Stomach smooth muscle (tissue), 2 donors: Measurements from ENCODE around the gene TNS4.

Experiments
- H3K27ac ChIP-seq: one replicate; pipeline ENCODE4 v1.7.0; 2013; ENCODE audit warnings: mild to moderate bottlenecking, low read length, inconsistent platforms
- H3K27me3 ChIP-seq, 2 donors: one replicate each; pipeline ENCODE4 v1.7.0; 2013; ENCODE audit warnings: low read length in 2 of 2; ENCODE audit not compliant: insufficient read depth in 2 of 2, control insufficient read depth in 1 of 2
- H3K36me3 ChIP-seq, 2 donors: one replicate each; pipeline ENCODE4 v1.7.0; 2013; ENCODE audit warnings: low read length in 2 of 2; ENCODE audit not compliant: control insufficient read depth in 2 of 2, insufficient read depth in 2 of 2
- H3K4me1 ChIP-seq: one replicate; pipeline ENCODE4 v1.7.0; 2013; ENCODE audit warnings: low read length; ENCODE audit not compliant: control insufficient read depth, insufficient read depth
- H3K4me3 ChIP-seq, 2 donors: one replicate each; pipeline ENCODE4 v1.7.0; 2013; ENCODE audit warnings: low read length in 2 of 2
- H3K9ac ChIP-seq, 2 donors: one replicate each; pipeline ENCODE4 v1.7.0; 2013; ENCODE audit warnings: low read length in 2 of 2, mild to moderate bottlenecking in 1 of 2
- H3K9me3 ChIP-seq, 2 donors: one replicate each; pipeline ENCODE4 v1.7.0; 2013; ENCODE audit warnings: low read length in 2 of 2; ENCODE audit not compliant: control insufficient read depth in 2 of 2
- donor health status: healthy.
- donor health status: Pancreatic carcinoma.

Gene TNS4

GRCh38 chr17:40443196-40443987, 58.0 kb downstream of the TNS4 start, which contains the start of gene IGFBP4:
Gene IGFBP4, plus strand, starts transcription at chr17:40443450. Its CDS starts 286 bp downstream, at chr17:40443736.
- peaks cover 50% of the 10 kb centered on the region for H3K4me1 ChIP-seq

GRCh38 chr17:40442392-40443195, 58.8 kb downstream of the TNS4 start:
- peak overlapping the region; percentile 98 for H3K27ac ChIP-seq
- H3K4me1 ChIP-seq, result peaks cover 44% of the 10 kb centered on the region
- H3K36me3 ChIP-seq, result peaks cover 5 to 10% of the 10 kb centered on the region in 2 donors
- no peaks in the 10 kb centered on the region for H3K9me3 ChIP-seq
- peak overlapping the region; percentile 70 to 99 for H3K4me3 ChIP-seq
- peak overlapping the region; percentile 87 to 100 for H3K9ac ChIP-seq
- no peaks in the 10 kb centered on the region for H3K27me3 ChIP-seq

More at GRCh38 chr17:40443196-40443987, 58.0 kb downstream of the TNS4 start, which contains the start of gene IGFBP4:
- peaks cover 7 to 10% of the 10 kb centered on the region in 2 donors for H3K36me3 ChIP-seq
- peak within 1 kb of the TSS; percentile 98 for H3K27ac ChIP-seq
- H3K27me3 ChIP-seq, result no peaks in the 10 kb centered on the region
- peak within 1 kb of the TSS; percentile 99 to 100 for H3K4me3 ChIP-seq
- no peaks in the 10 kb centered on the region for H3K9me3 ChIP-seq
- H3K9ac ChIP-seq, result peak within 1 kb of the TSS; percentile 96 to 100

GRCh38 chr17:40440166-40440565, 61.3 kb downstream of the TNS4 start:
- H3K36me3 ChIP-seq, result no peaks in the 10 kb centered on the region
- peaks cover 36% of the 10 kb centered on the region for H3K4me1 ChIP-seq
- no peaks in the 10 kb centered on the region for H3K9me3 ChIP-seq
- H3K27ac ChIP-seq, result no peak overlapping the region
- no peak overlapping the region for H3K9ac ChIP-seq
- no peak overlapping the region for H3K4me3 ChIP-seq
- H3K27me3 ChIP-seq, result no peaks in the 10 kb centered on the region

- Histone ChIP-seq H3K9me3 (no peaks in the 10 kb centered on the region), H3K27me3 (no peaks in the 10 kb centered on the region), H3K27ac (peak overlapping the region; percentile 67), H3K4me1 (peaks cover 45% of the 10 kb centered on the region), H3K9ac (peak overlapping the region in 1 of 2 donors; percentile 29), H3K4me3 (no peak overlapping the region), H3K36me3 (no peaks in the 10 kb centered on the region)
Observed at GRCh38 chr17:40437095-40437732, 64.2 kb downstream of the TNS4 start.

GRCh38 chr17:40436636-40437035, 64.8 kb downstream of the TNS4 start:
- Histone ChIP-seq H3K4me1 (peaks cover 44% of the 10 kb centered on the region), H3K4me3 (no peak overlapping the region), H3K9me3 (no peaks in the 10 kb centered on the region), H3K27me3 (no peaks in the 10 kb centered on the region), H3K36me3 (no peaks in the 10 kb centered on the region), H3K9ac (peak overlapping the region in 1 of 2 donors; percentile 29), H3K27ac (peak overlapping the region; percentile 67)

- Histone ChIP-seq H3K36me3 (no peaks in the 10 kb centered on the region), H3K27me3 (no peaks in the 10 kb centered on the region), H3K9ac (peak overlapping the region; percentile 61 to 80), H3K4me3 (peak overlapping the region; percentile 29 to 47), H3K4me1 (peaks cover 39% of the 10 kb centered on the region), H3K27ac (peak overlapping the region; percentile 95), H3K9me3 (no peaks in the 10 kb centered on the region)
Observed at GRCh38 chr17:40433551-40434415, 67.6 kb downstream of the TNS4 start.

GRCh38 chr17:40432864-40433528, 68.4 kb downstream of the TNS4 start:
- peak overlapping the region; percentile 95 for H3K27ac ChIP-seq
- H3K36me3 ChIP-seq, result no peaks in the 10 kb centered on the region
- peak overlapping the region; percentile 61 to 80 for H3K9ac ChIP-seq
- peaks cover 39% of the 10 kb centered on the region for H3K4me1 ChIP-seq
- H3K9me3 ChIP-seq, result no peaks in the 10 kb centered on the region
- no peaks in the 10 kb centered on the region for H3K27me3 ChIP-seq
- peak overlapping the region; percentile 29 to 47 for H3K4me3 ChIP-seq

- Histone ChIP-seq H3K27ac (no peak overlapping the region), H3K9me3 (no peaks in the 10 kb centered on the region), H3K9ac (no peak overlapping the region), H3K4me3 (no peak overlapping the region), H3K36me3 (no peaks in the 10 kb centered on the region), H3K27me3 (no peaks in the 10 kb centered on the region), H3K4me1 (peaks cover 23% of the 10 kb centered on the region)
Observed at GRCh38 chr17:40431231-40431602, 70.2 kb downstream of the TNS4 start.

GRCh38 chr17:40430272-40431230, 70.9 kb downstream of the TNS4 start:
- H3K27me3 ChIP-seq, result no peaks in the 10 kb centered on the region
- no peaks in the 10 kb centered on the region for H3K9me3 ChIP-seq
- H3K27ac ChIP-seq, result no peak overlapping the region
- no peaks in the 10 kb centered on the region for H3K36me3 ChIP-seq
- no peak overlapping the region for H3K4me3 ChIP-seq
- peaks cover 21% of the 10 kb centered on the region for H3K4me1 ChIP-seq
- H3K9ac ChIP-seq, result no peak overlapping the region
